Neural progenitor cell (in vitro differentiated cells): ENCODE results near the gene MAB21L4. TPM values are rescaled to one million over a fixed set of nuclear protein-coding genes. Genes with fewer than 3 reads are reported as not detected.

Experiments
- DNase-seq: peaks from one replicate; pipeline ENCODE4 v3.0.0-alpha.2; 2016; ENCODE audit warnings: low spot score
- H2AFZ ChIP-seq: fragments of 200-600 bp; sonication (generic); replicated peaks from 2 replicates; pipeline ENCODE4 v1.6.1; 2016; ENCODE audit warnings: antibody characterized with exemption
- H3F3A ChIP-seq: fragments of 200-600 bp; sonication (generic); 2 replicates; pipeline ENCODE4 v1.6.1; 2016; ENCODE audit warnings: antibody characterized with exemption, low read depth
- H3K27ac ChIP-seq: fragments of 200-600 bp; sonication (generic); 2 replicates; pipeline ENCODE4 v1.5.1; 2016; ENCODE audit warnings: mild to moderate bottlenecking
- H3K27me3 ChIP-seq: fragments of 200-600 bp; sonication (generic); 2 replicates; pipeline ENCODE4 v1.6.1; 2016; ENCODE audit warnings: mild to moderate bottlenecking, moderate library complexity
- H3K36me3 ChIP-seq: fragments of 200-600 bp; sonication (generic); 2 replicates; pipeline ENCODE4 v1.5.1; 2016
- H3K4me1 ChIP-seq: fragments of 200-600 bp; sonication (generic); 2 replicates; pipeline ENCODE4 v1.6.1; 2016; ENCODE audit warnings: mixed run types
- H3K4me2 ChIP-seq: fragments of 200-600 bp; sonication (generic); 2 replicates; pipeline ENCODE4 v1.6.1; 2016
- H3K4me3 ChIP-seq: fragments of 200-600 bp; sonication (generic); 2 replicates; pipeline ENCODE4 v1.5.1; 2016
- H3K79me2 ChIP-seq: fragments of 200-600 bp; sonication (generic); 2 replicates; pipeline ENCODE4 v1.6.1; 2016; ENCODE audit warnings: low read depth
- H3K9ac ChIP-seq: fragments of 200-600 bp; sonication (generic); 2 replicates; pipeline ENCODE4 v1.6.1; 2016
- H3K9me3 ChIP-seq: fragments of 200-600 bp; sonication (generic); 2 replicates; pipeline ENCODE4 v1.5.1; 2016; ENCODE audit warnings: low read depth
- H4K20me1 ChIP-seq: fragments of 200-600 bp; sonication (generic); 2 replicates; pipeline ENCODE4 v1.6.1; 2016; ENCODE audit warnings: low read depth
- H3K27ac Mint-ChIP-seq: 3 replicates; pipeline ENCODE4 v1.8.0; 2021; ENCODE audit warnings: mixed read lengths
- H3K27me3 Mint-ChIP-seq: 2 replicates; pipeline ENCODE4 v1.8.0; 2022; ENCODE audit warnings: low read depth, mild to moderate bottlenecking, inconsistent platforms, moderate library complexity, mixed read lengths; ENCODE audit not compliant: insufficient read depth
- H3K36me3 Mint-ChIP-seq: 3 replicates; pipeline ENCODE4 v1.8.0; 2021; ENCODE audit warnings: mixed read lengths
- H3K4me1 Mint-ChIP-seq: 3 replicates; pipeline ENCODE4 v1.8.0; 2021; ENCODE audit warnings: mixed read lengths
- H3K4me3 Mint-ChIP-seq: 3 replicates; pipeline ENCODE4 v1.8.0; 2021; ENCODE audit warnings: mild to moderate bottlenecking, moderate library complexity, mixed read lengths
- H3K9me3 Mint-ChIP-seq: 3 replicates; pipeline ENCODE4 v1.8.0; 2020; ENCODE audit warnings: mixed read lengths
- EZH2 ChIP-seq: fragments of 200-600 bp; sonication (generic); IDR thresholded peaks from 2 replicates; pipeline ENCODE4 v1.6.1; 2017; ENCODE audit warnings: antibody characterized with exemption, mild to moderate bottlenecking, moderate library complexity
- EZH2phosphoT487 ChIP-seq: fragments of 200-600 bp; sonication (generic); IDR thresholded peaks from 2 replicates; pipeline ENCODE4 v1.6.1; 2017; ENCODE audit warnings: antibody characterized with exemption
- total RNA-seq: library from RNA; depleted of rRNA; stranded (reverse); fragments of >200 nt; gene quantifications from 2 replicates; pipeline ENCODE4 v1.2.3, GENCODE V29; 2015; ENCODE audit warnings: low replicate concordance
- TF ChIP-seq, protein P1 (sequence below): fragments of 200-600 bp; sonication (generic); IDR thresholded peaks from 2 replicates; pipeline ENCODE4 v1.5.1; 2017; ENCODE audit warnings: antibody characterized with exemption, mild to moderate bottlenecking

The MAB21L4 gene
- total RNA-seq, 1 donor from 2014 or later, result not detected

- no peak overlapping the region for H3K27ac Mint-ChIP-seq
- no peaks in the 10 kb centered on the region for H3K79me2 ChIP-seq
- DNase-seq, result no peak
Measured at GRCh38 chr2:240930631-240931318, 34.8 kb upstream of the MAB21L4 start.

GRCh38 chr2:240930096-240930630 is 34.2 kb upstream of the MAB21L4 start:
- Histone ChIP-seq H3K9me3 (no peaks in the 10 kb centered on the region), H3K27me3 (no peaks in the 10 kb centered on the region), H3K27ac (no peak overlapping the region), H3K9ac (no peak overlapping the region), H2AFZ (no peak overlapping the region), H4K20me1 (no peaks in the 10 kb centered on the region), H3F3A (peaks cover 2% of the 10 kb centered on the region), H3K4me2 (no peak overlapping the region), H3K4me1 (no peaks in the 10 kb centered on the region), H3K4me3 (no peak overlapping the region), H3K79me2 (no peaks in the 10 kb centered on the region), H3K36me3 (no peaks in the 10 kb centered on the region)
- DNase-seq, result no peak
- H3K36me3 Mint-ChIP-seq, result no peaks in the 10 kb centered on the region
- no peak overlapping the region for H3K4me3 Mint-ChIP-seq
- peaks cover 2% of the 10 kb centered on the region for H3K4me1 Mint-ChIP-seq
- no peak overlapping the region for H3K27ac Mint-ChIP-seq
- TF ChIP-seq EZH2phosphoT487 (no peak), EZH2 (no peak)
- TF ChIP-seq, protein P1, sequence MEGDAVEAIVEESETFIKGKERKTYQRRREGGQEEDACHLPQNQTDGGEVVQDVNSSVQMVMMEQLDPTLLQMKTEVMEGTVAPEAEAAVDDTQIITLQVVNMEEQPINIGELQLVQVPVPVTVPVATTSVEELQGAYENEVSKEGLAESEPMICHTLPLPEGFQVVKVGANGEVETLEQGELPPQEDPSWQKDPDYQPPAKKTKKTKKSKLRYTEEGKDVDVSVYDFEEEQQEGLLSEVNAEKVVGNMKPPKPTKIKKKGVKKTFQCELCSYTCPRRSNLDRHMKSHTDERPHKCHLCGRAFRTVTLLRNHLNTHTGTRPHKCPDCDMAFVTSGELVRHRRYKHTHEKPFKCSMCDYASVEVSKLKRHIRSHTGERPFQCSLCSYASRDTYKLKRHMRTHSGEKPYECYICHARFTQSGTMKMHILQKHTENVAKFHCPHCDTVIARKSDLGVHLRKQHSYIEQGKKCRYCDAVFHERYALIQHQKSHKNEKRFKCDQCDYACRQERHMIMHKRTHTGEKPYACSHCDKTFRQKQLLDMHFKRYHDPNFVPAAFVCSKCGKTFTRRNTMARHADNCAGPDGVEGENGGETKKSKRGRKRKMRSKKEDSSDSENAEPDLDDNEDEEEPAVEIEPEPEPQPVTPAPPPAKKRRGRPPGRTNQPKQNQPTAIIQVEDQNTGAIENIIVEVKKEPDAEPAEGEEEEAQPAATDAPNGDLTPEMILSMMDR, result no peak
- peaks cover 6% of the 10 kb centered on the region for H3K27me3 Mint-ChIP-seq
- no peaks in the 10 kb centered on the region for H3K9me3 Mint-ChIP-seq

More at GRCh38 chr2:240930631-240931318, 34.8 kb upstream of the MAB21L4 start:
- H4K20me1 ChIP-seq, result no peaks in the 10 kb centered on the region
- peaks cover 2% of the 10 kb centered on the region for H3F3A ChIP-seq
- no peak overlapping the region for H3K4me3 Mint-ChIP-seq
- H3K27me3 Mint-ChIP-seq, result peaks cover 6% of the 10 kb centered on the region
- no peaks in the 10 kb centered on the region for H3K36me3 ChIP-seq
- peaks cover 3% of the 10 kb centered on the region for H3K4me1 Mint-ChIP-seq
- H3K27ac ChIP-seq, result no peak overlapping the region
- H3K9ac ChIP-seq, result no peak overlapping the region
- TF ChIP-seq EZH2, result no peak
- TF ChIP-seq, protein P1, result no peak
- no peak for TF ChIP-seq EZH2phosphoT487
- no peaks in the 10 kb centered on the region for H3K27me3 ChIP-seq
- H3K4me3 ChIP-seq, result no peak overlapping the region
- H3K36me3 Mint-ChIP-seq, result no peaks in the 10 kb centered on the region
- no peak overlapping the region for H2AFZ ChIP-seq
- no peaks in the 10 kb centered on the region for H3K9me3 Mint-ChIP-seq
- H3K4me1 ChIP-seq, result no peaks in the 10 kb centered on the region
- no peak overlapping the region for H3K4me2 ChIP-seq
- H3K9me3 ChIP-seq, result no peaks in the 10 kb centered on the region

- H3F3A ChIP-seq, result peaks cover 2% of the 10 kb centered on the region
- Mint-ChIP-seq H3K4me3 (no peak overlapping the region), H3K4me1 (peaks cover 2% of the 10 kb centered on the region), H3K27ac (no peak overlapping the region), H3K27me3 (peaks cover 6% of the 10 kb centered on the region), H3K9me3 (no peaks in the 10 kb centered on the region), H3K36me3 (no peaks in the 10 kb centered on the region)
- H3K4me1 ChIP-seq, result no peaks in the 10 kb centered on the region
- H2AFZ ChIP-seq, result no peak overlapping the region
- no peaks in the 10 kb centered on the region for H3K9me3 ChIP-seq
- no peaks in the 10 kb centered on the region for H3K36me3 ChIP-seq
- no peaks in the 10 kb centered on the region for H3K79me2 ChIP-seq
- no peak overlapping the region for H3K27ac ChIP-seq
- no peaks in the 10 kb centered on the region for H4K20me1 ChIP-seq
- TF ChIP-seq EZH2phosphoT487, result no peak
- no peak for TF ChIP-seq EZH2
- TF ChIP-seq, protein P1, result no peak
- DNase-seq, result no peak
- H3K4me2 ChIP-seq, result no peak overlapping the region
- no peak overlapping the region for H3K4me3 ChIP-seq
- H3K27me3 ChIP-seq, result no peaks in the 10 kb centered on the region
- no peak overlapping the region for H3K9ac ChIP-seq
Measured at GRCh38 chr2:240929364-240930095, 33.6 kb upstream of the MAB21L4 start.
